ENCODE measurements around the gene HTRA2.

- TF ChIP-seq CTCF (IDR thresholded peaks at IDR 0.05; ENCODE audit: borderline replicate concordance, extremely low read depth, low read length, poor library complexity, severe bottlenecking), result no peak
- no peak for TF ChIP-seq EZH2 (IDR thresholded peaks at IDR 0.05; ENCODE audit: borderline replicate concordance, low read depth, low read length, severe bottlenecking)
Observed at GRCh38 chr2:74537140-74537539, 7.4 kb downstream of the HTRA2 start.

Data from DND-41 (cell line).